ENCODE results near the gene CDCP2. TPM values are rescaled to one million over a fixed set of nuclear protein-coding genes. Genes with fewer than 3 reads are reported as not detected.

The CDCP2 gene
- total RNA-seq, 1 donor, result not detected

DNA sequence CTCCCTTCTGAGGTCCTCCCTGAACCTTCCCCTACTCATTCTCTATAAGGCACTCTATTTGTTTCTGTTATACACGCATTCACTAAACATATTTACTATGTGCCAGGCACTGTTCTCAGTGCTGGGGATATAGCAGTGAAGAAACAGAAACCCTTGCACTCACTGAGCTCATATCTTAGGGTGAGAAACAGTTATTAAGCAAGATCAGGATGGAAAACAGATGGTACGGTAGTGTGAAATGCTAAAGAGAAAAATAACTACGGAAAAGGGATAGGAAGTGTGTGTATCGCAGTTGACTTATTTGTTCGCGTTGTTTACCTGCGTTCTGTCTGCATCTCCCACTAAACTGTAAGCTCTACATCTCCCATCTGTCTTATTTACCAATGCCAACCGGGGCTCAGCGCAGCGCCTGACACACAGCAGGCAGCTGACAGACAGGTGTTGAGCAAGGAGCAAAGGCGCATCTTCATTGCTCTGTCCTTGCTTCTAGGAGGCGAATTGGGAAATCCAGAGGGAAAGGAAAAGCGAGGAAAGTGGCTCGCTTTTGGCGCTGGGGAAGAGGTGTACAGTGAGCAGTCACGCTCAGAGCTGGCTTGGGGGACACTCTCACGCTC lies 46.5 kb upstream of the CDCP2 start:
- Histone ChIP-seq H4K20me1 (ENCODE audit: insufficient read depth, low read length) (no peaks in the 10 kb centered on the region), H3K27ac (ENCODE audit: low read depth, low read length) (peak overlapping the region; percentile 77), H3K9me3 (ENCODE audit: low read depth, low read length) (no peaks in the 10 kb centered on the region), H3K4me1 (ENCODE audit: insufficient read depth, low read length) (peaks cover 20% of the 10 kb centered on the region), H3K4me2 (ENCODE audit: insufficient read depth, low read length) (peak overlapping the region; percentile 99), H2AFZ (ENCODE audit: low read length) (peak overlapping the region; percentile 98), H3K79me2 (ENCODE audit: insufficient read depth, low read length) (peaks cover 47% of the 10 kb centered on the region), H3K4me3 (ENCODE audit: insufficient read depth, low read length) (peak overlapping the region; percentile 93), H3K36me3 (ENCODE audit: insufficient read depth, low read length) (peaks cover 7% of the 10 kb centered on the region), H3K27me3 (ENCODE audit: insufficient read depth, low read length) (no peaks in the 10 kb centered on the region)
- TF ChIP-seq, protein P1, sequence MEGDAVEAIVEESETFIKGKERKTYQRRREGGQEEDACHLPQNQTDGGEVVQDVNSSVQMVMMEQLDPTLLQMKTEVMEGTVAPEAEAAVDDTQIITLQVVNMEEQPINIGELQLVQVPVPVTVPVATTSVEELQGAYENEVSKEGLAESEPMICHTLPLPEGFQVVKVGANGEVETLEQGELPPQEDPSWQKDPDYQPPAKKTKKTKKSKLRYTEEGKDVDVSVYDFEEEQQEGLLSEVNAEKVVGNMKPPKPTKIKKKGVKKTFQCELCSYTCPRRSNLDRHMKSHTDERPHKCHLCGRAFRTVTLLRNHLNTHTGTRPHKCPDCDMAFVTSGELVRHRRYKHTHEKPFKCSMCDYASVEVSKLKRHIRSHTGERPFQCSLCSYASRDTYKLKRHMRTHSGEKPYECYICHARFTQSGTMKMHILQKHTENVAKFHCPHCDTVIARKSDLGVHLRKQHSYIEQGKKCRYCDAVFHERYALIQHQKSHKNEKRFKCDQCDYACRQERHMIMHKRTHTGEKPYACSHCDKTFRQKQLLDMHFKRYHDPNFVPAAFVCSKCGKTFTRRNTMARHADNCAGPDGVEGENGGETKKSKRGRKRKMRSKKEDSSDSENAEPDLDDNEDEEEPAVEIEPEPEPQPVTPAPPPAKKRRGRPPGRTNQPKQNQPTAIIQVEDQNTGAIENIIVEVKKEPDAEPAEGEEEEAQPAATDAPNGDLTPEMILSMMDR (IDR thresholded peaks at IDR 0.05; ENCODE audit: extremely low read depth, low read depth, low read length), result no peak
- DNase-seq (ENCODE audit: insufficient read length, low spot score, missing footprints), result no peak

DNA sequence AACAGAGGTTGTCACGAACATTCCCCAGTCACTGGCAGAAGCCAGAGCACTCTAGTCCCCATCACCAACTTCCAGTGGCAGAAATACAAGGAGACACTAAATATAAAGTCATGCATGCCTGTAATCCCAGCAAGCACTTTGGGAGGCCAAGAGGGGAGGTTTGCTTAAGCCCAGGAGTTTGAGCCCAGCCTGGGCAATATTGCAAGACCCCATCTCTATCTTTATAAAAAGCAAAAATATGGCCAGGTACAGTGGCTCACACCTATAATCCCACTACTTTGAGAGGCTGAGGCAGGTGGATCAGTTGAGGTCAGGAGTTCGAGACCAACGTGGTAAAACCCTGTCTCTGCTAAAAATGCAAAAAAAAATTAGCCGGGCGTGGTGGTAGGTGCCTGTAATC lies 40.7 kb upstream of the CDCP2 start:
- TF ChIP-seq, protein P1 (IDR thresholded peaks at IDR 0.05; ENCODE audit: extremely low read depth, low read depth, low read length), result no peak
- Histone ChIP-seq H3K27ac (ENCODE audit: low read depth, low read length) (no peak overlapping the region), H3K27me3 (ENCODE audit: insufficient read depth, low read length) (no peaks in the 10 kb centered on the region), H2AFZ (ENCODE audit: low read length) (no peak overlapping the region), H3K79me2 (ENCODE audit: insufficient read depth, low read length) (no peaks in the 10 kb centered on the region), H4K20me1 (ENCODE audit: insufficient read depth, low read length) (no peaks in the 10 kb centered on the region), H3K4me3 (ENCODE audit: insufficient read depth, low read length) (no peak overlapping the region), H3K36me3 (ENCODE audit: insufficient read depth, low read length) (no peaks in the 10 kb centered on the region), H3K4me1 (ENCODE audit: insufficient read depth, low read length) (no peaks in the 10 kb centered on the region), H3K9me3 (ENCODE audit: low read depth, low read length) (no peaks in the 10 kb centered on the region), H3K4me2 (ENCODE audit: insufficient read depth, low read length) (no peak overlapping the region)
- no peak for DNase-seq (ENCODE audit: insufficient read length, low spot score, missing footprints)

DNA sequence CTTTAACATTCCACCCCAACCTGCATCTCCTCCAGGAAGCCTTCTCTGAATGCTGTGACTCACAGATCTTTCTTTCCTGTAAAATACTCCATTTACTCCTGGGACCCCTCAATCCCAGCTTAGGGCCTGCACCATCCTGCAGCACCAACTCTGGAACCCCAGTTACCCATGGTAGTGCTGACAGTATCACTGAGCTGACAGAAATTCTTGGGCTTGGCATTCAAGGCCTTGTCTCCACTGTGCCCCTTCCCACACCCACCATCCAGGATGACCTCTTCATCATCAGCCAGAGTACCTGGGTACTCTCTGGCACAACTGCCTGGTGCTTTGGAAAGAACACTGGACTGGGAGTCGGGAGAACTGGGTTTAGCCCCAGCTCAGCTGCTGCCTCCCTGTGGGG lies 38.7 kb upstream of the CDCP2 start:
- TF ChIP-seq, protein P1 (IDR thresholded peaks at IDR 0.05; ENCODE audit: extremely low read depth, low read depth, low read length), result no peak
- H3K9me3 ChIP-seq (ENCODE audit: low read depth, low read length), result no peaks in the 10 kb centered on the region
- DNase-seq (ENCODE audit: insufficient read length, low spot score, missing footprints), result no peak

DNA sequence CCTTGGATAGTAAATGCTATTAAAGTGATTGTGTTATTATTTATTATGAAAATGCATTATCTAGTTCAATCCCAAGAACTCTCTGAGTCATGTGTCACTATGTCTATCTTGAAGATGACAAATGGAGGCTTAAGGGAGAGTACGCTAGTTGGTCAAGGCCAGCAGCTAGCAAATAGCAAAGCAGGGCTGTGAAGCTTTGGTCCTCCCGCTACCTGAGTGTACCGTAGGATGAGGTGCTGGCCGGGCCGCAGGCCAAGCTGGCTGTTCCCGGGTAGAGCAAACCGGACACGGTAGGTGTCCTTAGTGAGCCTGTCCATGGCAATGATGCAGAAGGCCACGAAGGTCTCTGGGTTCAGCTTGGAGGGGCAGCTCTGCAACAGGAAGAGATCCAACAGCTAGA lies 37.7 kb upstream of the CDCP2 start:
- H2AFZ ChIP-seq (ENCODE audit: low read length), result no peak overlapping the region

More for the DNA sequence above, 38.7 kb upstream of the CDCP2 start:
- H4K20me1 ChIP-seq (ENCODE audit: insufficient read depth, low read length), result no peaks in the 10 kb centered on the region
- no peaks in the 10 kb centered on the region for H3K4me1 ChIP-seq (ENCODE audit: insufficient read depth, low read length)
- no peaks in the 10 kb centered on the region for H3K36me3 ChIP-seq (ENCODE audit: insufficient read depth, low read length)
- H3K79me2 ChIP-seq (ENCODE audit: insufficient read depth, low read length), result no peaks in the 10 kb centered on the region
- H3K4me2 ChIP-seq (ENCODE audit: insufficient read depth, low read length), result no peak overlapping the region
- H3K27me3 ChIP-seq (ENCODE audit: insufficient read depth, low read length), result no peaks in the 10 kb centered on the region
- no peak overlapping the region for H2AFZ ChIP-seq (ENCODE audit: low read length)
- no peak overlapping the region for H3K4me3 ChIP-seq (ENCODE audit: insufficient read depth, low read length)
- H3K27ac ChIP-seq (ENCODE audit: low read depth, low read length), result no peak overlapping the region

More for the DNA sequence above, 37.7 kb upstream of the CDCP2 start:
- Histone ChIP-seq H3K9me3 (ENCODE audit: low read depth, low read length) (no peaks in the 10 kb centered on the region), H3K27me3 (ENCODE audit: insufficient read depth, low read length) (no peaks in the 10 kb centered on the region), H3K27ac (ENCODE audit: low read depth, low read length) (no peak overlapping the region), H3K79me2 (ENCODE audit: insufficient read depth, low read length) (no peaks in the 10 kb centered on the region), H3K4me1 (ENCODE audit: insufficient read depth, low read length) (no peaks in the 10 kb centered on the region), H3K36me3 (ENCODE audit: insufficient read depth, low read length) (no peaks in the 10 kb centered on the region), H4K20me1 (ENCODE audit: insufficient read depth, low read length) (no peaks in the 10 kb centered on the region), H3K4me2 (ENCODE audit: insufficient read depth, low read length) (no peak overlapping the region), H3K4me3 (ENCODE audit: insufficient read depth, low read length) (no peak overlapping the region)
- TF ChIP-seq, protein P1 (IDR thresholded peaks at IDR 0.05; ENCODE audit: extremely low read depth, low read depth, low read length), result no peak
- DNase-seq (ENCODE audit: insufficient read length, low spot score, missing footprints), result no peak

Measured in osteoblast (primary cell).